SJSA1 (cell line): Measurements from ENCODE around the gene ZNF512B. TPM values are rescaled to one million over a fixed set of nuclear protein-coding genes. Genes with fewer than 3 reads are reported as not detected.
"Not testable (repeated sequence)": the region's sequence is repeated elsewhere in the genome, so short reads cannot be mapped to it uniquely, and the experiment has no call there.

ENCODE experiments used
- DNase-seq, 2 experiments: peaks; one replicate each; pipeline ENCODE4 v3.0.0-alpha.2; 2015 to 2020; ENCODE audit warnings: low spot score in 2 of 2, low read depth in 1 of 2
- H3K27ac ChIP-seq: fragments of 250-450 bp; sonication (Bioruptor Pico); 2 replicates; pipeline ENCODE4 v1.5.1; 2020; ENCODE audit warnings: mild to moderate bottlenecking, moderate library complexity
- H3K27me3 ChIP-seq: fragments of 250-450 bp; sonication (Bioruptor Pico); replicated peaks from 2 replicates; pipeline ENCODE4 v1.5.1; 2020; ENCODE audit warnings: mild to moderate bottlenecking, moderate library complexity
- H3K36me3 ChIP-seq: fragments of 250-450 bp; sonication (Bioruptor Pico); 2 replicates; pipeline ENCODE4 v1.5.1; 2020; ENCODE audit warnings: mild to moderate bottlenecking
- H3K4me1 ChIP-seq: fragments of 250-450 bp; sonication (Bioruptor Pico); replicated peaks from 2 replicates; pipeline ENCODE4 v1.6.1; 2021; ENCODE audit warnings: mild to moderate bottlenecking
- H3K4me3 ChIP-seq: fragments of 250-450 bp; sonication (Bioruptor Pico); 2 replicates; pipeline ENCODE4 v1.5.1; 2020; ENCODE audit warnings: mild to moderate bottlenecking
- H3K9me3 ChIP-seq: fragments of 250-450 bp; sonication (Bioruptor Pico); replicated peaks from 2 replicates; pipeline ENCODE4 v1.5.1; 2020; ENCODE audit warnings: mild to moderate bottlenecking
- total RNA-seq: library from RNA; depleted of rRNA; stranded (reverse); fragments of >200 nt; shearing (Covaris generic); gene quantifications from 2 replicates; pipeline ENCODE4 v1.2.3, GENCODE V29; 2014; rRNA removed

ZNF512B gene
- 10.9 and 14.3 TPM in 2 replicates for total RNA-seq

DNA sequence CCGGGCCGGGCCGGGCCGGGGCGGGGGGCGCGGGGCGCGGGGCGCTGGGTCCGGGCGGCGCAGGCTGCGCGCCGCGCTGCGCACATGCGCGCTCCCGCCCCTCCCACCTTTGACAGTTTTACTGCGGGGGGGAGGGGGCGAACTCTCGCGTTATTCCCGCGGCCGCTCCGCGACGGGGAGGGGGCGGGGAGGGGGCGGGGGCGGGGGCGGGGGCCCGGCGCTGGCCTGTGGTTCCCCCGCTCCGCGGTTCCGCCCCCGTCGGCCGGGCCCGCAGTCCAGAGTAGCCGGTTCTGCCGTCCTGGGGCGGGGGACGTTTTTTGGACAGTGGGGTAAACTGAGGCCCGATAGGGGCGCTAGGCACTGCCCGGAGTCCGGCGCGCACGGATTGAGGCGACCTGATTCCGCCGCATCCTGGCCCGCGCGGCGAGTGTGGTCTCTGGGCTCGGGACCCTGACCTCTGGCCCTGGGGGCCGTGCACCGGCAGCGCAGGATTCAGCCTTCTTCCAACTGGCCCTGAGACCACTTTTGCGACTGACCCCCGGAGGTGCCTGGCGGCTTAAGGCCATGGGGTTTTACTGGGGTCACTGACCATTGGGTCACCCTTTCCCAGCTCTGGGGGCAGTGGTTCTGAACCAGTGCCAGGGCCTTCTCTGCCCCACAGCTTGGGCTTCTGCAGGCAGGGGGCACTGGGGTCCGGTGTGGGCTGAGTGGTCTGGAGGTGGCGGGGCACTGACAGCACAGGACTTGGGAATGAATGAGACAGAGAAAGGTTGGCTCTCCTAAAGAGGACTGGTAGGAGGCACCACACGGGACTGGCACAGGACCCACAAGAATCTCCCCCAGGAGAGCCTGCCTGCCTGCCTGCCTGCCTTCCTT lies at the start of gene ZNF512B:
Gene ZNF512B (minus strand): TSS at position 93 of the 876 bp plus-strand sequence. CDS start 1,980 bp downstream, outside the sequence.
- H3K36me3 ChIP-seq, result peaks cover 36% of the 10 kb centered on the region
- peak within 1 kb of the TSS; percentile 75 for H3K4me3 ChIP-seq
- H3K4me1 ChIP-seq, result peaks cover 30% of the 10 kb centered on the region
- H3K27ac ChIP-seq, result no peak within 1 kb of the TSS
- peak in 1 of 2 experiments; percentile 75 for DNase-seq
- H3K9me3 ChIP-seq, result 0 out of 2 replicates have a peak, but pooled peaks cover 2% of the 10 kb centered on the region
- no peaks in the 10 kb centered on the region for H3K27me3 ChIP-seq

DNA sequence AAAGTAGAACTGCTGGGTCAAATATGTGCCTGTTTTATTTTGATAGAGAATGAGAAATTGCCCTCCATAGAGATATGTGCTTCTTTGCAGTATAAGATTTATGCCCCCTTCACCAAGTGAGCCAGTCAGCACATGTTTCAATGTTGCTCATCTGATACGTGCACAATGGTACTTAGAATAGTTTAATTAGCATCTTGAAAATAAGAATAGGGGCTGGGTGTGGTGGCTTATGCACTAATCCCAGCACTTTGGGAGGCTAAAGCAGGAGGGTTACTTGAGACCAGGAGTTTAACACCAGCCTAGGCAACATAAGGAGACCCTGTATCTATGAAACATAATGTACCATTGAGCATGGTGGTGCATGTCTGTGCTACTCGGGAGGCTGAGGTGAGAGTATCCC lies 45.9 kb upstream of the ZNF512B start:
- no peaks in the 10 kb centered on the region for H3K9me3 ChIP-seq
- no peak overlapping the region for H3K4me3 ChIP-seq
- DNase-seq, result no peak
- no peaks in the 10 kb centered on the region for H3K27me3 ChIP-seq
- H3K36me3 ChIP-seq, result peaks cover 69% of the 10 kb centered on the region
- no peaks in the 10 kb centered on the region for H3K4me1 ChIP-seq
- H3K27ac ChIP-seq, result no peak overlapping the region

DNA sequence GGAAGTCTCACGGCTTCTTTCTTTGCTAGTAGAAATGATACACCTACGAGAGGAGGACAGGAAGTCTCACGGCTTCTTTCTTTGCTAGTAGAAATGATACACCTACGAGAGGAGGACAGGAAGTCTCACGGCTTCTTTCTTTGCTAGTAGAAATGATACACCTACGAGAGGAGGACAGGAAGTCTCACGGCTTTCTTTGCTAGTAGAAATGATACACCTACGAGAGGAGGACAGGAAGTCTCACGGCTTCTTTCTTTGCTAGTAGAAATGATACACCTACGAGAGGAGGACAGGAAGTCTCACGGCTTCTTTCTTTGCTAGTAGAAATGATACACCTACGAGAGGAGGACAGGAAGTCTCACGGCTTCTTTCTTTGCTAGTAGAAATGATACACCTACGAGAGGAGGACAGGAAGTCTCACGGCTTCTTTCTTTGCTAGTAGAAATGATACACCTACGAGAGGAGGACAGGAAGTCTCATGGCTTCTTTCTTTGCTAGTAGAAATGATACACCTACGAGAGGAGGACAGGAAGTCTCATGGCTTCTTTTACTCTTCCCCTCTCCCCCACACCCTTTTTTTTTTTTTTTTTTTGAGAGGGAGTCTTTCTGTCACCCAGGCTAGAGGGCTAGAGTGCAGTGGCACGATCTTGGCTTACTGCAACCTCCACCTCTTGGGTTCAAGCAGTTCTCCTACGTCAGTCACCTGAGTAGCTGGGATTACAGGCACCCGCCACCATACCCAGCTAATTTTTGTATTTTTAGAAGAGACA lies 42.8 kb upstream of the ZNF512B start:
- not testable (repeated sequence) for H3K4me3 ChIP-seq, H3K4me1 ChIP-seq, H3K27ac ChIP-seq, H3K27me3 ChIP-seq, H3K9me3 ChIP-seq, DNase-seq
- H3K36me3 ChIP-seq, result peaks cover 71% of the 10 kb centered on the region

- H3K27ac ChIP-seq, result no peak overlapping the region
- DNase-seq, result no peak
Observed at GRCh38 chr20:64011366-64011779, 41.6 kb upstream of the ZNF512B start.

GRCh38 chr20:64010711-64011237 lies 41.0 kb upstream of the ZNF512B start:
- no peak overlapping the region for H3K4me3 ChIP-seq
- H3K27ac ChIP-seq, result no peak overlapping the region
- H3K9me3 ChIP-seq, result 0 out of 2 replicates have a peak, but pooled peaks cover 2% of the 10 kb centered on the region
- H3K4me1 ChIP-seq, result no peaks in the 10 kb centered on the region
- H3K27me3 ChIP-seq, result no peaks in the 10 kb centered on the region
- DNase-seq, result no peak
- H3K36me3 ChIP-seq, result peaks cover 70% of the 10 kb centered on the region

More at GRCh38 chr20:64011366-64011779, 41.6 kb upstream of the ZNF512B start:
- H3K4me3 ChIP-seq, result no peak overlapping the region
- H3K4me1 ChIP-seq, result no peaks in the 10 kb centered on the region
- H3K27me3 ChIP-seq, result no peaks in the 10 kb centered on the region
- H3K9me3 ChIP-seq, result 0 out of 2 replicates have a peak, but pooled peaks cover 2% of the 10 kb centered on the region
- H3K36me3 ChIP-seq, result peaks cover 74% of the 10 kb centered on the region

DNA sequence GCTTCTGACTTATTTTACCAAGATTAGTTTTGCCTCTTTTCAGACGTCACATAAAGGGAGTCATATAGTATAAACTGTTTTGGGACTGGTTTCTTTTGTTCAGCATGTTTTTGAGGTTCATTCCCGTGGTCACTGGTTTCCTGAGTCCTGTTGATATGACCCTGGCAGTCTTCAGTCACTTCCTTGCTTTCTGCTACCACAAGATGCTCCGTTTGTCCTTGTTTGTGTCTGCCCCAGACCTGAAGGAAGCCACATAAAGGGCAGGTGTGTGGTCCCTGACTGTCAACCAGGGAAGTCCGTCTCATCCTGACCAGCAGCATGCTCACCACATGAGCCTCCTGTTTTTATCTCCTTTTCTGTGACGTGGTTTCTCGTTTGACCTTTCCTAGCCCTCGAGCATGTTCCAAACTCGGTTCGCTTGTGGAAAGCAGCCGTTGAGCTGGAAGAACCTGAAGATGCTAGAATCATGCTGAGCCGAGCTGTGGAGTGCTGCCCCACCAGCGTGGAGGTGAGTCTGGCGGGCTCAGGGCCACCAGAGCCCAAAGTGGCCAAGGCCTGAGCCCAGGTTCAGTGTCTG lies 40.2 kb upstream of the ZNF512B start:
- no peaks in the 10 kb centered on the region for H3K27me3 ChIP-seq
- no peak for DNase-seq
- no peaks in the 10 kb centered on the region for H3K4me1 ChIP-seq
- H3K9me3 ChIP-seq, result 0 out of 2 replicates have a peak, but pooled peaks cover 2% of the 10 kb centered on the region
- peaks cover 71% of the 10 kb centered on the region for H3K36me3 ChIP-seq
- H3K4me3 ChIP-seq, result no peak overlapping the region
- H3K27ac ChIP-seq, result no peak overlapping the region

- H3K4me1 ChIP-seq, result no peaks in the 10 kb centered on the region
- 0 out of 2 replicates have a peak, but pooled peaks cover 2% of the 10 kb centered on the region for H3K9me3 ChIP-seq
- no peaks in the 10 kb centered on the region for H3K27me3 ChIP-seq
- no peak overlapping the region for H3K4me3 ChIP-seq
- H3K27ac ChIP-seq, result no peak overlapping the region
- no peak for DNase-seq
- H3K36me3 ChIP-seq, result peaks cover 81% of the 10 kb centered on the region
Observed at GRCh38 chr20:64006902-64007301, 37.2 kb upstream of the ZNF512B start.

- Histone ChIP-seq H3K4me1 (no peaks in the 10 kb centered on the region), H3K9me3 (0 out of 2 replicates have a peak, but pooled peaks cover 2% of the 10 kb centered on the region), H3K27me3 (no peaks in the 10 kb centered on the region), H3K27ac (no peak overlapping the region), H3K4me3 (no peak overlapping the region), H3K36me3 (peaks cover 83% of the 10 kb centered on the region)
- DNase-seq, result no peak
Observed at GRCh38 chr20:64006490-64006889, 36.8 kb upstream of the ZNF512B start.

DNA sequence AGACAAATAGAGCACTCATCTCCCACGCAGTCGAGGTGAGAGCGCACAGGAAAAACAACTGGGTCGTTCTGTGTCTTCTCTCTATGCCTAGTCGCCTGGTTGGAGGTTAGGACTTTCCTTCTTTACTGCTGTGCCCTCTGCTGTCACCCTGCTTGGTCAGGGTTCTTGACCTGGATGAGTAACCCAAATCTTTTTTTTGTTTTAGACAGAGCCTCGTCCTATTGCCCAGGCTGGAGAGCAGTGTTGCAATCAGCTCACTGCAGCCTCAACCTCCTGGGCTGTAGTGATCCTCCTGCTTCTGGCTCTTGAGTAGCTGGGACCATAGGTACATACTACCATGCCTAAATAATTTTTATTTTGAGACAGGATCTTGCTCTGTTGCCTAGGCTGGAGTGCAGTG lies 35.7 kb upstream of the ZNF512B start:
- H3K9me3 ChIP-seq, result 0 out of 2 replicates have a peak, but pooled peaks cover 2% of the 10 kb centered on the region
- no peaks in the 10 kb centered on the region for H3K4me1 ChIP-seq
- H3K27me3 ChIP-seq, result no peaks in the 10 kb centered on the region
- peaks cover 81% of the 10 kb centered on the region for H3K36me3 ChIP-seq
- no peak overlapping the region for H3K27ac ChIP-seq
- no peak for DNase-seq
- no peak overlapping the region for H3K4me3 ChIP-seq

DNA sequence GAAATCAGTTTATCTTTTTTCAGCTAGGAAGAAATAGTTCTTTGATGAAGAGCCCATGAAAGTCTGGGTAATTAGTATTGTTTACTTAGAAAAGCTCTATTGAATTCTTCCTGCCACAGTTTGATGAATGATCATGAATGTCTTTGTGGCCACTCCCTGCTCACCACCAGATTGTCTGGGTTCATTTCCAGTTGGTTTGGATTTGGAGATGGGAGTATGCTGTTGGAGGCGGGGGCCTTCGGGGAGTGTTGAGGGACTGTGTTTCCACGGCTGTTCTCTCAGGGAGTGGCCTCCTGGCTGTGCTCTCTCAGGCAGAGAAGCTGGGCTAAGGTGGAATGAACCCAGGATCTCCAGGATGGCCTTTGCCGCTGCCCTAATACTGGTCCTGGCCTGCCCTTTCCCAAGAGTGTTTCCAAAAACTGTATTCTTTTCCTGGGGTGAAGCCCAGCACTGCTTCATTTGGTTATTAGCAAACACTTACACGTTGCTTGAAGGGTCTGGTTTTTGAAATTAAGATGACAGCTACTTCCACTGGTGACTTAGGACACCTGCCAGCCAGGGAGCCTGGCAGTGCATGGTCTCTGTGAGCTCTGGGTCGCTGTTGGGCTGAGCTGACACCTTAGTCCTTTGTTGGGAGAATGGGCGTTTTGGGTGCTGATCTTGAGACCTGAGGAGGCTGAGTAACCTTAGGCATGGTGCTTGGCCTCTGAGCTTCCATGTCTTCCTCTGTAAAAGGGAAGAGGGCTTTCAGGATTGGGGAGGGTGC lies 34.4 kb upstream of the ZNF512B start:
- Histone ChIP-seq H3K27ac (no peak overlapping the region), H3K27me3 (no peaks in the 10 kb centered on the region), H3K36me3 (peaks cover 80% of the 10 kb centered on the region), H3K4me3 (no peak overlapping the region), H3K9me3 (0 out of 2 replicates have a peak, but pooled peaks cover 2% of the 10 kb centered on the region), H3K4me1 (no peaks in the 10 kb centered on the region)
- no peak for DNase-seq

DNA sequence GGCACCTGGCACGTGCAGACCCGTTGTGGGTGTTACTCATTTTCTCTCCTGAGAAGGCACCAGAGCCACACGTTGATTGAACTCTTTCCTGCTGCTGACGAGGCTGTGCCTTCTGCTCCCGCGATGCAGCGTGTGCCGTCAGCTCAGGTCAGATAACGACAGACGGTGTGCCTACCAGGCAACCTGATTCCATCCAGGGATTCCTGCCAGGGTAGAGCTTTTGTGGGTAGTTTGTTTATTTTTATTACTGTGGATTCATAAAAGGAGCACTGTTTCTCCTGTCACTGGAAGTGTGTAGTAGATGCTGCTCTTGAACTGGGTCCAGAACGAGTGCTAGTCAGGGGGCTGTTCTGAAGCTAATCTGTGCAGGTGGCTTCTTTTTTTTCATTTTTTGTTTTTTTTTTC lies 31.9 kb upstream of the ZNF512B start:
- peaks cover 80% of the 10 kb centered on the region for H3K36me3 ChIP-seq

GRCh38 chr20:64000906-64001305 lies 31.2 kb upstream of the ZNF512B start:
- DNase-seq, result no peak
- Histone ChIP-seq H3K4me1 (no peaks in the 10 kb centered on the region), H3K4me3 (no peak overlapping the region), H3K27ac (no peak overlapping the region), H3K36me3 (peaks cover 84% of the 10 kb centered on the region), H3K9me3 (no peaks in the 10 kb centered on the region), H3K27me3 (no peaks in the 10 kb centered on the region)

More for the DNA sequence above, 31.9 kb upstream of the ZNF512B start:
- Histone ChIP-seq H3K27ac (no peak overlapping the region), H3K9me3 (no peaks in the 10 kb centered on the region), H3K27me3 (no peaks in the 10 kb centered on the region), H3K4me1 (no peaks in the 10 kb centered on the region), H3K4me3 (no peak overlapping the region)
- DNase-seq, result no peak

- no peak overlapping the region for H3K4me3 ChIP-seq
- H3K4me1 ChIP-seq, result peaks cover 29% of the 10 kb centered on the region
- H3K9me3 ChIP-seq, result no peaks in the 10 kb centered on the region
- H3K27me3 ChIP-seq, result peaks cover 6% of the 10 kb centered on the region; the same call in 1 of the 2 replicates
- peaks cover 52% of the 10 kb centered on the region for H3K36me3 ChIP-seq
- no peak for DNase-seq
- no peak overlapping the region for H3K27ac ChIP-seq
Observed at GRCh38 chr20:63982937-63983336, 13.2 kb upstream of the ZNF512B start.
